ENCODE data around the gene FBXW9. TPM values are rescaled to one million over a fixed set of nuclear protein-coding genes. Genes with fewer than 3 reads are reported as not detected.

FBXW9 gene
- 8.9 to 13.0 TPM (median 12.3 TPM) in 5 replicates for total RNA-seq (2022; extraction: Qiagen RNA extraction)

DNA sequence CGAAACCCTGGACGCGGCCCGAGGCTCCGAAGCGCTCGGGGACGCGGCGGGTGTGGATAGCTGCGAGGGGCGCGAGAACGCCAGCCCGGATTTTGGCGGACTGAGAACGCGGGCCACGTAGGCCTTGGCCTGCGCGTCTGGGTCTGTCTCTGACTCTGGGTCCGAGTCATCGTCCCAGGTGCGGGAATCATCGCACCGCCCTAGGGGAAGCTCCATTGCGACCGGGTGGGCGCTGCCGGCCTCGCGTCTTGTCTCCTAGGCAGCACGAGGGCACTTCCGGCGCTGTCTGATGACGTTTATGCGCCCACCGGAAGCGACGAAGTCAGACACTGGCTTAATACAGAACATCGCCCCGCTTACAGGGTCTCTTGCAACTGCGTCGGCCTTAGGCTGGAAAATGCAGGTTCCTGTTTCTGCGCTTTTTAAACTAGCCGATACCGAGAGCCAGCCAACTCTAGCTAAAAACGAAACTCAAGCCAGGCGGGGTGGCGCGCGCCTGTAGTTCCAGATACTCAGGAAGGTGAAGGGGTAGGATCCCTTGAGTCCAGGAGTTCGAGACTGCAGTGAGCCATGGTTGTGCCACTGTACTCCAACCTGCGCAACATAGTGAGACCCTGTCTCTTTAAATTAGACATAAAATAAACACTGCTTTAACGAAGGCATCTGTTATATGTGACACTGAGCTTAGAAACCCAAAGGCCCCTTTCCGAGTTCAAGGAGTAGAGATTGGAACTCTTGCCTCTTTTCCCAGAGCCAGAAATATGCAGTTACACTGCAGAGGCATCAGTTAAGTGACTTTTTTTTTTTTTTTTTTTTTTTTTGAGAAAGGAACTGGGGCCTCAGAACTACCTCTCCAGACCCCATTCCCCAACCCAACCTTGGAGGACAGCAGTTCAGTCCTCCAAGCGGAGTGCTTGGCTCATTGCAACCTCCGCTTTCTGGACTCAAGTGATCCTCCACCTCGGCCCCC lies at the start of gene FBXW9:
FBXW9 (minus strand) TSS at position 266 of the 970 bp plus-strand sequence; CDS start at position 216, 50 bp downstream.

DNA sequence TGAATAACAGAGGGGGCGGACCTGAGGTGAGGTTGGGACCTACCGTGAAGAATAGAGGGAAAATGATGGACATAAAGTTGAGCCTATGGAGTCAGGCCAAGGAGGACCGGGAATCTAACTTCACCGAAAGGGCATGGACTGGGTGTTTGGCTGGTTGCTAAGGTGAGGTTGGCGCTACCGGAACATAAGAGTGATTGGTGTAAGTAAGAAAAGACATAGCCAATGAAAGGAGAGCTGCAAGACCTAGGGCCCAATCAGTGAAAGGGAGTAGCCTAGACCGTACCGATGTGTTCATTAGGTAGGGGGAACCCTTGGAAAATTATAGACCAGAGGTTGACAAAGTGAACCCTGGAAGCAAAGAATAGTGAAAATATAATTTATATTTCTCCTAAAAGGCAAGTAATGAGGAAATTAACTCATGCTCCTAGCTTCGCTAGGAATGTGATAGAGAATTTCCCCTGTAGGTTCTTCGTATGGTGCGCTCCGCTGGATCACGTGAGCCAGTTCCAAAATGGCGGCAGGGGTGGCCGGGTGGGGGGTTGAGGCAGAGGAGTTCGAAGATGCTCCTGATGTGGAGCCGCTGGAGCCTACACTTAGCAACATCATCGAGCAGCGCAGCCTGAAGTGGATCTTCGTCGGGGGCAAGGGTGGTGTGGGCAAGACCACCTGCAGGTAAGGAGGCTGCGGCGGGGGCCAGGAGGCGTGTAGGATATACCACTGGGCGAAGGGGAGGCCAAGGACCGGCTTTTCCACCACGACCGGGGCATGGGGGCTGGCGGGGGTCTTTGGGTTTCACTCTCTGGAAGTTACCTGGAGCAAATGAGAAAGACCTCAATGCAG lies 40.8 kb upstream of the FBXW9 start, which contains the start of gene GET3:
GET3 (plus strand) TSS at position 503 of the 840 bp plus-strand sequence; CDS start at position 512, 9 bp downstream.

DNA sequence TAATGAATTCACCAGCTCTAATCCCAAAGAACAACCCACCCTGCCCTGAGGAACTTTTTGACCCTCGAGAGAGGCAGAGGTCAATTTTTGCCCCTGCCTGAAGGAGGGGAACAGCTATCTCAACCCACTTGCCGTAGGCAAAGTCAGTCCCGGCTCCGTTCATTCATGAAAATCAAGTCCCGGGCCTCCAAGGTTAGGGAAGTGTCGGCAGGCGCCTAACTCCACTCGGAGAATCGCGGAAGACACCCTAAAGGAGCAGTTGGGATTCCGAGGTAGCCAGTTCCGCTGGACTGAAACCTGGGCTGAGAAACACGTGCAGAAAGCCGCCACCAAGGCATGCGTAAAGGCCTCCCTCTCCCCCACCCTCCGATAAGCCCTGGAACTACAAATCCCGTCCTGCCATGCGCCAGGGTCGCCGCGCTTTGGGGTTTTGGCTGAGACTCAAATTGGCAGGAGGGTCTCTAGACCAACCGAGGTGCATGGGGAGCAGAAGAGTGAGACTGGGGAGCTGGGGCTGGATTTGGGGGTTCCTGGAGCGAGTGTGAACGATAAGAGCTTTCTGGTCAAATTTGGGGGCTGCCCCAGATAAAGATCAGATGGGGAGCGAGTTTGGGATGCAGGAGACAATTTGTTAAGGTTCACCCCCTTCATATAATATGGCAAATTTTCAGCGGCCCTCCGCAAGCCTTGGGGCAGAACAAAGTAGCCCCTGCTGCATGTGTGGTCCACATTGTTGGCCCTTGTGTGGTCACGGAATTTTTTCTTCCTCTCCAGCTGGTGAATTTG lies 27.4 kb upstream of the FBXW9 start, which contains the start of gene TNPO2:
TNPO2 (minus strand) TSS at position 292 of the 786 bp plus-strand sequence. CDS start 2,955 bp downstream, outside the sequence.

DNA sequence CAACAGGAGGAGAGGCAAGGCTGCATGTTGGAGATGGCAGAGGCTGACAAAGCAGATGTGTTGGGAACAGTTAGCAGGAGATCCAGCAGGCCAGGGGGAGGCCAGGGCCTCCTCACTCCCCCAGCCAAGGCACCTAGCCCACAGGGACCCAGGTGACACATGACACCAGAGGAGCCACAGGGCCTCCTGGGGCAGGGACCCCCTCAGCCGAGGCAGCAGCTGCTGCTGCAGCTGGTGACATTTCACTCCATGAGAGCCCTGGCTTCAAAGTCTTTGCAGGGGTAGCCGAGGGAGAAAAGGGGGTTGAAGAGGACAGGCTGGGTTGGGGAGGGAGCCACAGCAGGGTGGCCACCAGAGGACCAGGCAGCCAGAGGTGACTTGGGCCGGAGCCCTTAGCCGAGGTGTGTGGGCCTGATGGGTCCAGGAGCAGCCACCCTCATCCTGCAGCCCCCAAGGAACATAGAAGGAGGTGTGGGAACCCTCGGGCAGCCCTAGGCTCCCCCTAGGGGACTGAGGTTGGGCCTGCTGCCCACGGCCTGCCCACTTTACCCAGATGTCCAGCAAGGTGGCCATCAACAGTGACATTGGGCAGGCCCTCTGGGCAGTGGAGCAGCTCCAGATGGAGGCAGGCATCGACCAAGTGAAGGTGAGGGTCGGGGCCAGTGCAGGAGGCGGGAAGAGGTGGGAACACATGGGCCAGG lies 8.8 kb downstream of the FBXW9 start, which contains the start of gene GNG14:
GNG14 (plus strand) TSS at position 503 of the 701 bp plus-strand sequence; CDS start at position 554, 51 bp downstream.

DNA sequence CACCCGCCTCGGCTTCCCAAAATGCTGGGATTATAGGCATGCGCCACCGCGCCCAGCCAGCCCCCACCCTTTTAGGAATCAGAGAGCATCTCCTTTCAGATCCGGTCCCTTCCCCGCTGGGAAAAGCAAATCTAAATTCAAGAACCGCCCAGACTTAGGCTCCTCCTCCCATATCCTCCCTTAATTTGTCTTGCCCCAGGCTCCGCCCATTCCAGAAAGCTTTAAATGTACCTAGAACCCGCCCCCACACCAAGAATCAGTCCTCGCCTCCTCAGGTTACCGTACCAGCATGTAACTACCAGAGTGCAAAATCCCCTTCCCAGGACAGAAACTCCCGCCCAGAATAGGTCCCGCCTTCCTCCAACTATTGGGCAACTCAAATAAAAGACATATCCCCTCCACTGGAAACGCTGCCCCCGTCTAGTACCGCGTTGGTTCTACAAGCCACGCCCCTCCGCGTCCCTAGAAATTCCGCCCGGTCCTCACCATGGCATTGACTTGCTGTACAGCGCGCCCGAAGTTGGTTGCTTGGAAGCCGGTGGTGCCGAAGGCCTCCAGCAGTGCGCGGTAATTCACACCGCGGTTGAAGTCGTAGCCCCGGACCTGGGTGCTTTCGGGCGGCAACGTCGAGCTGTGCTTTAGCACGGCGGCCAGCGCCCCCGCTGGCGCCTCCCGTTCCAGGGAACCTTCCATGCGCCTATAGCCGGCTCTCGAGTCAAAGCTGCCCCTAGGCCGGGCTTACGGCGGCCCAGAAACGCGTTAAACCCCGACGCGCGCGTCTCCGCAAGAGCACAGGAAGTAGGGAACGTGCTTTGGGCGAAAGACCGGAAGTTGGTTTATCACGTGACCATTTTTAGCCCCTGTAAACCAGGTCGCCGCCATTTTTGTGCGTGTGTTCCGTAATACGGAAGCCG lies 15.1 kb downstream of the FBXW9 start, which contains the start of gene DHPS:
DHPS (minus strand) TSS at position 807 of the 914 bp plus-strand sequence; CDS start at position 693, 114 bp downstream.

DNA sequence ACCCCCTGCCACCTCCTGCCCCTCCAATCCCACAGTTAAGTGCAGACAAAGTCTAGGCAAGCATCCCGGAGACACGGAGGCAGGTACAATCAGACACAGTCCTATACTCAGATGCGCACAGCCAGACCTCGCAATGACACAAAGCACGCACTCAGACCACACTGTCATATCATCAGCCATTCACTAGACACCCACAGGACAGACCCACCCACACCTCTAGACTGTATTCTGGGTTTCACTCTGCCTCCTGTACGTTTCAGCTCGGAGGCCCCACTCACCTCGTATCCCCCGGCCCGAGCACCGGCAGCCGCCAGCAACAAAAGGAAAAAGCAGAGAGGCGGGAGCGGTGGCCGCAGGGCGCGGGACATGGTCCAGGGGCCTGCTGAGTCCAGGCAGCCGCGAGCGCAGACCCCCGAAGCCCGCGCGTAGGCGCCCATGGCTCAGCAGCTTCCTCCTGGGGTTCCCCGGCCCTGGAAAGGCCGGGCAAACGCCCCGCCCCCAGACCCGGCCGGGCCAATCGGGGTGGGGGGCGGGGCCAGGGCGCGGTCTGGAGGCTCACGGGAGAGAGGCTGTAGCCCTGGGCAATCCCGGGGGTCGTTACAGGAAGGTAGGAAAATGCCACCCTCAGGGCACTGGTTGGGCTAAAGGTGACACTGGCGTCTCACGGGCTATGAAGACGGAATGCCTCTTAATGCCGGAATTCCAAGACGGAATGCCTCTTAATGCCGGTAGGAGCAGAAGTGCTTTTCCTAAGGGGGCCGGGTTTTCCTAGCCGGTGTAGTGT lies 30.0 kb downstream of the FBXW9 start, which contains the start of the genes MAN2B1 and WDR83:
MAN2B1 (minus strand) TSS at position 478 of the 784 bp plus-strand sequence; CDS start at position 437, 41 bp downstream.
WDR83 (plus strand) TSS at position 543 of the 784 bp plus-strand sequence. CDS start 2,984 bp downstream, outside the sequence.

Other genes starting within 250 kb of the FBXW9 start
- gene ZNF709, start 211.8 kb downstream of the FBXW9 start, total RNA-seq (2022; extraction: Qiagen RNA extraction): not detected in 5 replicates
- 1.3 to 2.8 TPM (median 1.8 TPM) in 5 replicates for gene ZNF564, start 145.1 kb downstream of the FBXW9 start, total RNA-seq (2022; extraction: Qiagen RNA extraction)
- gene ZNF490, start 85.8 kb downstream of the FBXW9 start, total RNA-seq (2022; extraction: Qiagen RNA extraction): 0.39 to 1.7 TPM (median 0.70 TPM) in 5 replicates
- 5.3 to 6.9 TPM (median 6.0 TPM) in 5 replicates for gene ZNF791, start 85.7 kb downstream of the FBXW9 start, total RNA-seq (2022; extraction: Qiagen RNA extraction)
- 19.8 to 21.9 TPM (median 21.5 TPM) in 5 replicates for gene MAN2B1, start 29.9 kb downstream of the FBXW9 start, total RNA-seq (2022; extraction: Qiagen RNA extraction)
- gene WDR83, start 29.8 kb downstream of the FBXW9 start, total RNA-seq (2022; extraction: Qiagen RNA extraction): 7.5 to 11.7 TPM (median 9.6 TPM) in 5 replicates
- 43.8 to 48.5 TPM (median 45.7 TPM) in 5 replicates for gene DHPS, start 14.8 kb downstream of the FBXW9 start, total RNA-seq (2022; extraction: Qiagen RNA extraction)
- not detected in 5 replicates for gene GNG14, start 8.6 kb downstream of the FBXW9 start, total RNA-seq (2022; extraction: Qiagen RNA extraction)
- gene TNPO2, start 27.3 kb upstream of the FBXW9 start, total RNA-seq (2022; extraction: Qiagen RNA extraction): 29.9 to 34.4 TPM (median 32.2 TPM) in 5 replicates
- gene TRIR, start 38.1 kb upstream of the FBXW9 start, total RNA-seq (2022; extraction: Qiagen RNA extraction): 144 to 206 TPM (median 199 TPM) in 5 replicates
- 81.1 to 107 TPM (median 99.5 TPM) in 5 replicates for gene GET3, start 40.9 kb upstream of the FBXW9 start, total RNA-seq (2022; extraction: Qiagen RNA extraction)
- gene BEST2, start 55.2 kb upstream of the FBXW9 start, total RNA-seq (2022; extraction: Qiagen RNA extraction): 2.0 to 2.9 TPM (median 2.3 TPM) in 5 replicates
- gene HOOK2, start 78.9 kb upstream of the FBXW9 start, total RNA-seq (2022; extraction: Qiagen RNA extraction): 9.2 to 11.4 TPM (median 11.1 TPM) in 5 replicates
- gene JUNB, start 94.9 kb upstream of the FBXW9 start, total RNA-seq (2022; extraction: Qiagen RNA extraction): 123 to 195 TPM (median 161 TPM) in 5 replicates
- 0.48 to 0.90 TPM (median 0.64 TPM) in 5 replicates for gene PRDX2, start 105.2 kb upstream of the FBXW9 start, total RNA-seq (2022; extraction: Qiagen RNA extraction)
- 10.3 to 16.4 TPM (median 14.6 TPM) in 4 of 5 replicates, not detected in the other for gene THSD8, start 105.4 kb upstream of the FBXW9 start, total RNA-seq (2022; extraction: Qiagen RNA extraction)
- 33.2 to 47.5 TPM (median 44.6 TPM) in 5 replicates for gene RNASEH2A, start 110.0 kb upstream of the FBXW9 start, total RNA-seq (2022; extraction: Qiagen RNA extraction)
- 0.15 to 0.33 TPM (median 0.20 TPM) in 5 replicates for gene RTBDN, start 137.9 kb upstream of the FBXW9 start, total RNA-seq (2022; extraction: Qiagen RNA extraction)
- 1.3 to 2.1 TPM (median 1.8 TPM) in 5 replicates for gene MAST1, start 141.9 kb upstream of the FBXW9 start, total RNA-seq (2022; extraction: Qiagen RNA extraction)
- 27.5 to 33.2 TPM (median 30.3 TPM) in 5 replicates for gene DNASE2, start 184.8 kb upstream of the FBXW9 start, total RNA-seq (2022; extraction: Qiagen RNA extraction)
- 0.06 to 0.08 TPM in 2 of 5 replicates, not detected in the others for gene KLF1, start 190.6 kb upstream of the FBXW9 start, total RNA-seq (2022; extraction: Qiagen RNA extraction)
- 8.5 to 11.9 TPM (median 9.3 TPM) in 5 replicates for gene GCDH, start 194.5 kb upstream of the FBXW9 start, total RNA-seq (2022; extraction: Qiagen RNA extraction)
- gene SYCE2, start 222.7 kb upstream of the FBXW9 start, total RNA-seq (2022; extraction: Qiagen RNA extraction): 0.18 to 0.65 TPM (median 0.44 TPM) in 5 replicates
- gene FARSA, start 237.1 kb upstream of the FBXW9 start, total RNA-seq (2022; extraction: Qiagen RNA extraction): 66.6 to 76.5 TPM (median 69.3 TPM) in 5 replicates
- 488 to 572 TPM (median 509 TPM) in 5 replicates for gene CALR, start 242.0 kb upstream of the FBXW9 start, total RNA-seq (2022; extraction: Qiagen RNA extraction)
- 74.5 to 80.5 TPM (median 76.9 TPM) in 5 replicates for gene RAD23A, start 249.2 kb upstream of the FBXW9 start, total RNA-seq (2022; extraction: Qiagen RNA extraction)